HL-60 (cell line): Measurements from ENCODE around the gene ANO1.

Source experiments
- CTCF ChIP-seq: IDR thresholded peaks from one replicate; pipeline ENCODE4 v1.5.1; 2011; ENCODE audit warnings: low read length, control low read depth, inconsistent platforms; ENCODE audit not compliant: insufficient read depth
- POLR2AphosphoS5 ChIP-seq: IDR thresholded peaks from 2 replicates; pipeline ENCODE4 v1.6.1; 2012; ENCODE audit warnings: low read depth
- REST ChIP-seq: IDR thresholded peaks from 2 replicates; pipeline ENCODE4 v1.6.1; 2012; ENCODE audit warnings: low read depth; ENCODE audit not compliant: insufficient replicate concordance
- SPI1 ChIP-seq: IDR thresholded peaks from 2 replicates; pipeline ENCODE4 v1.6.1; 2012; ENCODE audit warnings: low read depth, mild to moderate bottlenecking, borderline replicate concordance

GRCh38 chr11:70225681-70226177, 147.6 kb downstream of the ANO1 start:
- TF ChIP-seq CTCF (no peak), POLR2AphosphoS5 (no peak), REST (no peak), SPI1 (no peak)
